ENCODE results near the gene LY6G5C.

LY6G5C gene

DNA sequence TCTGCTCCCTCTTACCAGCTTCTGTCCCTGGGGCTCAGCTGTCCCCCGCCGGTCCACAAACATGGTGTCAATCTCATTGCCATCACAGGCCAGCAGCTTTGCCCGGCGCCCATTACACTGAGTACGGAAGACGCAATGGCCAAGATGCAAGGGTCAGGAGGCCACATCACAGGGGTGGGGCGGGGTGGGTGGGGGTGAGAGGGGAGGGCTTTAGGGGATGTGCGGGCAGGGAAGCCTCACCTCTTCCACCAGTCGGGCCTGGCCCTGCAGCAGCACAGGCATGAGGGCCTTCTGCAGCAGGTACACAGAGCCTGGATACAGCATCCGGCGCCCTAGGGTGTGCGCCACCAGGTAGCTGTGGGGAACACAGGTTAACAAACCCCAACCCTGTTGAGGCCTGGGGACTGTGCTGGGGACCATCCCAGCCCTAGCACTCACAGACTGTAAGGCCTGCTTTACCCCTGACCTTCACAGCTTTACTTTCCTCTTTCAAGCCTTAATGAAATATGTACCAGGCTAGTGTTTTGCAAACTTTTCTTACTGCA lies 10.8 kb upstream of the LY6G5C start:
- Histone ChIP-seq H3K27ac (ENCODE audit: insufficient read depth in 1 of 2, low read depth in 1 of 2, low read length in 2 of 2, poor library complexity in 1 of 2, severe bottlenecking in 2 of 2) (no peak overlapping the region), H3K4me1 (ENCODE audit: control extremely low read depth in 1 of 4, control insufficient read depth in 4 of 4, insufficient read depth in 4 of 4, low read length in 3 of 4) (no peaks in the 10 kb centered on the region), H3K4me3 (ENCODE audit: control insufficient read depth in 1 of 7, extremely low read depth in 1 of 7, insufficient read depth in 4 of 7, low read depth in 2 of 7, low read length in 6 of 7) (no peak overlapping the region), H3K36me3 (ENCODE audit: control insufficient read depth in 4 of 4, insufficient read depth in 4 of 4, low read length in 3 of 4) (peaks cover 13 to 93% (median 72%) of the 10 kb centered on the region in 4 experiments), H3K9me3 (ENCODE audit: control extremely low read depth in 1 of 5, control insufficient read depth in 4 of 5, insufficient read depth in 2 of 5, low read depth in 1 of 5, low read length in 4 of 5) (no peaks in the 10 kb centered on the region), H3K27me3 (replicated peaks in 2 of 5; ENCODE audit: control insufficient read depth in 4 of 5, insufficient read depth in 5 of 5, low read length in 4 of 5) (no peaks in the 10 kb centered on the region)
- WGBS (ENCODE audit: insufficient coverage): 99% methylated on average over 12 of the region's 12 CpGs
- ChIA-PET CTCF (interaction anchor here (1.1 to 7.8 kb wide), 7 partner anchors 9 to 140 kb away, joined by 3 to 51 read pairs (median 4); partner anchors contain the start of genes ABHD16A, LY6G5C, LY6G6C and MPIG6B), POLR2A (interaction anchor here (0.9 kb wide), 1 partner anchor 12 kb away, joined by 3 read pairs; the partner anchor contains the start of gene ABHD16A)
- DNase-seq: no peak

DNA sequence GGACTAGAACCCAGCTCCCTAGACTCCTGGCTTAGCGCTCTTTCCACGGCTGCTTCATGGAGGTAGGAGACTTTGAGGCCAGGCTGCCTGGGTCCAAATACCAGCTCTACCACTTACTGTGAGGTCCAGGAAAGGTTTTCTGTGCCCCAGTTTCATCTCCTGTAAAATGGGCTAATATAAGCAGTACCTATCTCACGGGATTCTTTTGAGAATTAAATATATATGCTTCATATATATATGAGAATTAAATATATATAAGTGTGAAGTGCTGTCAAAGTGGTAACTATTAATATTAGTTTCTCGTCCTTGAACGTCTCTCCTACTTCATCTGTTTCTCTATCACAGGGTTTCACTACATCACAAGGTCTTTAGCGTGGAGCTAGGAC lies 10.2 kb upstream of the LY6G5C start:
- H3K4me1 ChIP-seq (ENCODE audit: control extremely low read depth in 1 of 4, control insufficient read depth in 4 of 4, insufficient read depth in 4 of 4, low read length in 3 of 4): no peaks in the 10 kb centered on the region
- DNase-seq: no peak
- H3K36me3 ChIP-seq (ENCODE audit: control insufficient read depth in 4 of 4, insufficient read depth in 4 of 4, low read length in 3 of 4): peaks cover 12 to 95% (median 75%) of the 10 kb centered on the region in 4 experiments
- CTCF ChIA-PET: interaction anchor here (0.8 to 7.8 kb wide), 12 partner anchors 10 to 146 kb away, joined by 3 to 51 read pairs (median 4); partner anchors contain the start of genes ABHD16A, LY6G5B, LY6G5C and LY6G6D
- no peaks in the 10 kb centered on the region for H3K9me3 ChIP-seq (ENCODE audit: control extremely low read depth in 1 of 5, control insufficient read depth in 4 of 5, insufficient read depth in 2 of 5, low read depth in 1 of 5, low read length in 4 of 5)
- WGBS (ENCODE audit: insufficient coverage): 95% methylated on average over 2 of the region's 6 CpGs
- no peak overlapping the region for H3K4me3 ChIP-seq (ENCODE audit: control insufficient read depth in 1 of 7, extremely low read depth in 1 of 7, insufficient read depth in 4 of 7, low read depth in 2 of 7, low read length in 6 of 7)
- peak overlapping the region in 1 of 2 experiments; percentile 77 for H3K27ac ChIP-seq (ENCODE audit: insufficient read depth in 1 of 2, low read depth in 1 of 2, low read length in 2 of 2, poor library complexity in 1 of 2, severe bottlenecking in 2 of 2)
- POLR2A ChIA-PET: interaction anchor here (0.9 to 1.2 kb wide), 2 partner anchors 10 to 12 kb away, joined by 3 read pairs; partner anchors contain the start of genes ABHD16A and LY6G5C
- no peaks in the 10 kb centered on the region for H3K27me3 ChIP-seq (replicated peaks in 2 of 5; ENCODE audit: control insufficient read depth in 4 of 5, insufficient read depth in 5 of 5, low read length in 4 of 5)

DNA sequence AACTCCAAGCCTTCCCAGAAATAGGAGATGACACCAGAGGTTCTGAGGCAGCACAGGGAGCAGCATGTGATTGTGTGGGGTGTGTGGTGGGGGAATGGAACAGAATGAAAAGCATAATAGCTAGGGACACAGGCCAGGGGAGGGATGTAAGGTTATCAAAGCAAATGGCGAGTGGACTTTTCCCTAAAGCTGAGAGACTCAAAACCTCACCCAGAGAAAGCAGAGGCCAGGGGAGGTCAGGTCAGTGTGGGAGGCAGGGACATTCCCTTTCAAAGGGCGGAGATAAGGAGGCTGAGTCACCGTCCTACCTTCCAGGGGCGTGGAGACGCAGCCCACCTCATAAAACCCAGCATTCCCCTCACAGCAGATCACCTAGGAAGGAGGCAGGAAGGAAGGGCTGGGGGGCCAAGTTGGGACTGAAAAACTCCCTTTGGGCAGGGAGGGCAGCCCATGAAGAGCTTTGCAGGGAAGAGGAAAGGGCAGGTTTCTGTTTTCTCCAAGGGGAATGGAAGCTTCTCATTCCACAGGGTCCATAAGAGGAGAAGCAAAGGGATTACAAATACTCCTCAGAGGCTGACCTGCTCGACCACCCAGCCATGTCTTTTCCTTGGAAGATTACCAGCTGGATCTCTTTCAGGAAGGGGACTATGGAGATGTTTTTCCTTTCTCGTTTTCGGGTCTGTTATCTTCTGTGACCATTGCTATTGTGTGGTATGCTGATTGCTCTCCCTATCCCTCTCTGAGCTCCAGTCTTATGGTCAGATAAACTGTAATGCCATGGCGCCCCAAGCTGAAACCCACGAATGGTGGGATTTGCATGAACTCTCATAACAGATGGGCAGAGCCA lies 9.6 kb upstream of the LY6G5C start:
- 95% methylated on average over 4 of the region's 10 CpGs for WGBS (ENCODE audit: insufficient coverage)
- H3K27ac ChIP-seq (ENCODE audit: insufficient read depth in 1 of 2, low read depth in 1 of 2, low read length in 2 of 2, poor library complexity in 1 of 2, severe bottlenecking in 2 of 2): peak overlapping the region in 1 of 2 experiments; percentile 77
- H3K36me3 ChIP-seq (ENCODE audit: control insufficient read depth in 4 of 4, insufficient read depth in 4 of 4, low read length in 3 of 4): peaks cover 12 to 96% (median 80%) of the 10 kb centered on the region in 4 experiments
- no peaks in the 10 kb centered on the region for H3K9me3 ChIP-seq (ENCODE audit: control extremely low read depth in 1 of 5, control insufficient read depth in 4 of 5, insufficient read depth in 2 of 5, low read depth in 1 of 5, low read length in 4 of 5)
- no peak for DNase-seq
- no peaks in the 10 kb centered on the region for H3K4me1 ChIP-seq (ENCODE audit: control extremely low read depth in 1 of 4, control insufficient read depth in 4 of 4, insufficient read depth in 4 of 4, low read length in 3 of 4)
- H3K27me3 ChIP-seq (replicated peaks in 2 of 5; ENCODE audit: control insufficient read depth in 4 of 5, insufficient read depth in 5 of 5, low read length in 4 of 5): no peaks in the 10 kb centered on the region
- no peak overlapping the region for H3K4me3 ChIP-seq (ENCODE audit: control insufficient read depth in 1 of 7, extremely low read depth in 1 of 7, insufficient read depth in 4 of 7, low read depth in 2 of 7, low read length in 6 of 7)
- CTCF ChIA-PET: interaction anchor here (0.8 to 7.8 kb wide), 17 partner anchors 9 to 146 kb away, joined by 3 to 51 read pairs (median 4); partner anchors contain the start of genes ABHD16A, LY6G5B, LY6G5C and LY6G6C
- POLR2A ChIA-PET: interaction anchor here (1.2 kb wide), 1 partner anchor 9 kb away, joined by 3 read pairs; the partner anchor contains the start of gene LY6G5C

DNA sequence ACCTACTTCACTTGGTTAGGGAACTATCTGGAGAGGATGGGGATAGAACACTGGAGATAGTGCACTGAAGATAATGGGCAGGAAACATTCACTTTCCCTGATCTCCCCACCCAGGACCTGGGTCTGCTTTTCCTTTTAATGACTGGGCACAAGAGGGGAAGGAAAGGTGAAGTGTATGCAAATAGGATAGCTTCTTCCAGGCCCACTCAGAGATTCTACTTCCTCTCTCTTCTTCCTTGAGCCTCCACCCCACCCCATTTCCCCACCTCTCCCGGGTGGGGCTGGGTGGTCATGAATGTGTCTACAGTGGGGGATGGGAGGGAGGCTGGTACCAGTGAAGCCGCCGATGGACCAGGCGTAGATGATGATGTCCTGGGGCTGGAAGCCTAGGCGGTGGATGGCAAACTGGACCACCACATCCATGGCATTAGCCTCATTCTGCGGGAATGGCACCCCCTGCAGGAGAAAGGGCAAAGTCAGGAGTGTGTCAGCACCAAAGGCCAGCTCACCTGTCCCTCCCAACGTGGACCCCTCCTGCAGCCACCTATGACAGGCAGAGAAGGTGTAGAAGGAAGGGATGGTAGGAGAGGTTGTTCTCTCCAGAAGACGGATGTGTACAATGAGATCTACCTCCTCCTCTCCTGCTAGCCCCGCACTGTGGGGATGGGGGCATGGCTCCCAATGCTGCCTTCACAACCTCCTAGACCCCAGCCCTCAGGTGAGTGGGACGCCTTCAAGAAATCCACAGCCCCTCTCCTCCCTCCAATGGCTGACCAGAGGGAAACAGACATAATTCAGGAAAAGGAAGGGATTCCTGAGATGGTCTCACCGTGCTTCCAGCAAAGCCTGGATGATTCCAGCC lies 8.6 kb upstream of the LY6G5C start:
- Histone ChIP-seq H3K36me3 (ENCODE audit: control insufficient read depth in 4 of 4, insufficient read depth in 4 of 4, low read length in 3 of 4) (peaks cover 12 to 93% (median 77%) of the 10 kb centered on the region in 4 experiments), H3K9me3 (ENCODE audit: control extremely low read depth in 1 of 5, control insufficient read depth in 4 of 5, insufficient read depth in 2 of 5, low read depth in 1 of 5, low read length in 4 of 5) (no peaks in the 10 kb centered on the region), H3K27ac (ENCODE audit: insufficient read depth in 1 of 2, low read depth in 1 of 2, low read length in 2 of 2, poor library complexity in 1 of 2, severe bottlenecking in 2 of 2) (peak overlapping the region in 1 of 2 experiments; percentile 77), H3K4me1 (ENCODE audit: control extremely low read depth in 1 of 4, control insufficient read depth in 4 of 4, insufficient read depth in 4 of 4, low read length in 3 of 4) (no peaks in the 10 kb centered on the region), H3K4me3 (ENCODE audit: control insufficient read depth in 1 of 7, extremely low read depth in 1 of 7, insufficient read depth in 4 of 7, low read depth in 2 of 7, low read length in 6 of 7) (no peak overlapping the region), H3K27me3 (replicated peaks in 2 of 5; ENCODE audit: control insufficient read depth in 4 of 5, insufficient read depth in 5 of 5, low read length in 4 of 5) (no peaks in the 10 kb centered on the region)
- 98% methylated on average over 6 of the region's 11 CpGs for WGBS (ENCODE audit: insufficient coverage)
- ChIA-PET POLR2A (no interaction called here), CTCF (interaction anchor here (0.9 to 7.8 kb wide), 12 partner anchors 10 to 145 kb away, joined by 3 to 51 read pairs (median 4); partner anchors contain the start of genes ABHD16A, C6orf47, LY6G5B and LY6G6C)
- peak in 1 of 3 donors; percentile 17 for DNase-seq

DNA sequence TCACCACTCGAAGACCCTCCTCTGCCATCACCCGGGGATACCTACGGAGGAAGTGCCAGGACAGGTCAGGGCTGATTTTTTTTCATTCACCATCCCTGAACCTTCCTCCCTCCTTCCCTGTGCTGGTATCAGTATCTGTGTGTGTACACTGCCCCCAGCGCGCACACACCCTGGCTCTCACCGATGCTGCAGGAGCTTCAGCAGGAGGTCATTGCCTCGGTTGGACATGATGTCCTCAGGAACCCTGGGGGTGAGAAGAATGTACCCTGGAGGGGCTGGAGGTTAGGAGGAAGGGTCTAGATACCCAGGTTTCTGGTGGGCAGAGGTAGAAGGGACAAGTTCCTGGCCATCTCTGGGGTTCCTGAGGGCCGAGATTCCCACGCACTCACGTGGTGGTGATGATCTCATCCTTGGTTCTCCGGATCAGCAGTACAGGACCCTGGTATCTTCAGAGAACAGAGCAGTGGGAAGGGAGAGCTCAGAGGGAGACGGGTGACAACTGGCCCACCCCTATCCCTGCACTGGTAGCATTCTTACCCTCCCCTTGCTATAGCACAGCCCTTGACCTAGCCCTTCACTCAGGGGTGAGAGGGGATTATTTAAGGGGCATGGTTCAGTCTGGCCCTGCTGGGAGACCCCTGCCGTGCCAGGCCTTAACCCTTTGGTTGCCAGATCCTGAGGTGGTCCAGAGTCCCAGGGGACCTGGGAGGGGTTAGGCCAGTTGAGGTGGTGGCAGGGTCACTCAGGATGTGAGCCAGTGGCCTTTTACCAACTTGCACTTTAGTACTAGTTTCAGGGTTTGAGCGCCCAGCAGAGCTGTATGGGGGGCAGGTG lies 7.2 kb upstream of the LY6G5C start:
- CTCF ChIA-PET: interaction anchor here (7.8 kb wide), 1 partner anchor 13 kb away, joined by 51 read pairs; the partner anchor contains the start of gene ABHD16A
- WGBS (ENCODE audit: insufficient coverage): 98% methylated on average over 10 of the region's 14 CpGs

DNA sequence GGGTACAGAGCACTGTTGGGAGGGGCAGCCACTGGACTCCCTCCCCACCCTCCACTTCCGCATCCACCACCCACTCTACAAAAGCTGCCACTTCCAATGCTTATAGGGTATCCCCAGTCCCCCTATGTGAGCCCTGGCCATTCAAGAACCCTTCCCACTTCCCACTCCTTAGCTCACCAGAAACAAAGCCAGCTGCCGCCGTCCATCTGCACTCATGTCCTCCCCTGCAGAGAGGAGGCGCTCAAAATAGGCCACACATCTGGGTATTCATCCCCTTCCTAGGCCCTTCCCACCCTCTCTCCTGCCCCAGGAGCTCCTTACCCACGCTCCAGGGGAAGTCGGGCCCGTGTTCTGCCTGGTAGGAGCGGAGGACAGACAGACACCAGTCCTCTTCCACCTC lies 6.5 kb upstream of the LY6G5C start:
- Histone ChIP-seq H3K9me3 (ENCODE audit: control extremely low read depth in 1 of 5, control insufficient read depth in 4 of 5, insufficient read depth in 2 of 5, low read depth in 1 of 5, low read length in 4 of 5) (no peaks in the 10 kb centered on the region), H3K36me3 (ENCODE audit: control insufficient read depth in 4 of 4, insufficient read depth in 4 of 4, low read length in 3 of 4) (peaks cover 12 to 74% (median 68%) of the 10 kb centered on the region in 4 experiments), H3K27me3 (replicated peaks in 2 of 5; ENCODE audit: control insufficient read depth in 4 of 5, insufficient read depth in 5 of 5, low read length in 4 of 5) (no peaks in the 10 kb centered on the region), H3K4me3 (ENCODE audit: control insufficient read depth in 1 of 7, extremely low read depth in 1 of 7, insufficient read depth in 4 of 7, low read depth in 2 of 7, low read length in 6 of 7) (no peak overlapping the region), H3K4me1 (ENCODE audit: control extremely low read depth in 1 of 4, control insufficient read depth in 4 of 4, insufficient read depth in 4 of 4, low read length in 3 of 4) (peaks cover 0 to 11% (median 3%) of the 10 kb centered on the region in 4 experiments), H3K27ac (ENCODE audit: insufficient read depth in 1 of 2, low read depth in 1 of 2, low read length in 2 of 2, poor library complexity in 1 of 2, severe bottlenecking in 2 of 2) (no peak overlapping the region)
- ChIA-PET CTCF (interaction anchor here (1.3 to 7.8 kb wide), 3 partner anchors 13 to 43 kb away, joined by 3 to 51 read pairs (median 4); partner anchors contain the start of gene ABHD16A), POLR2A (interaction anchor here (1.0 kb wide), 1 partner anchor 16 kb away, joined by 3 read pairs; the partner anchor contains the start of gene ABHD16A)
- 87% methylated on average over 4 of the region's 8 CpGs for WGBS (ENCODE audit: insufficient coverage)
- no peak for DNase-seq

More for the DNA sequence above, 7.2 kb upstream of the LY6G5C start:
- POLR2A ChIA-PET: interaction anchor here (1.0 kb wide), 1 partner anchor 15 kb away, joined by 3 read pairs; the partner anchor contains the start of gene ABHD16A
- Histone ChIP-seq H3K27me3 (replicated peaks in 2 of 5; ENCODE audit: control insufficient read depth in 4 of 5, insufficient read depth in 5 of 5, low read length in 4 of 5) (no peaks in the 10 kb centered on the region), H3K27ac (ENCODE audit: insufficient read depth in 1 of 2, low read depth in 1 of 2, low read length in 2 of 2, poor library complexity in 1 of 2, severe bottlenecking in 2 of 2) (peak overlapping the region in 1 of 2 experiments; percentile 12), H3K4me1 (ENCODE audit: control extremely low read depth in 1 of 4, control insufficient read depth in 4 of 4, insufficient read depth in 4 of 4, low read length in 3 of 4) (peaks cover 0 to 5% (median 1%) of the 10 kb centered on the region in 4 experiments), H3K9me3 (ENCODE audit: control extremely low read depth in 1 of 5, control insufficient read depth in 4 of 5, insufficient read depth in 2 of 5, low read depth in 1 of 5, low read length in 4 of 5) (no peaks in the 10 kb centered on the region), H3K4me3 (ENCODE audit: control insufficient read depth in 1 of 7, extremely low read depth in 1 of 7, insufficient read depth in 4 of 7, low read depth in 2 of 7, low read length in 6 of 7) (no peak overlapping the region), H3K36me3 (ENCODE audit: control insufficient read depth in 4 of 4, insufficient read depth in 4 of 4, low read length in 3 of 4) (peaks cover 12 to 81% (median 74%) of the 10 kb centered on the region in 4 experiments)
- no peak for DNase-seq
